SK-N-SH treated with all-trans-retinoic acid at 6 μM for 48 hours (cell line): ENCODE results near the gene CSTF3.

ENCODE experiments used
- BACH2 ChIP-seq: fragments of 250-450 bp; sonication (Bioruptor Pico); IDR thresholded peaks from 2 replicates; pipeline ENCODE4 v1.9.0; 2021; ENCODE audit warnings: mild to moderate bottlenecking, borderline replicate concordance
- CSRNP3 ChIP-seq: fragments of 250-450 bp; sonication (Bioruptor Pico); IDR thresholded peaks from 2 replicates; pipeline ENCODE4 v1.5.1; 2021; ENCODE audit warnings: mild to moderate bottlenecking, moderate library complexity
- OSR1 ChIP-seq: fragments of 250-450 bp; sonication (Bioruptor Pico); IDR thresholded peaks from 2 replicates; pipeline ENCODE4 v1.8.0; 2022; ENCODE audit warnings: moderate library complexity, mild to moderate bottlenecking, inconsistent platforms
- PPARA ChIP-seq: fragments of 250-450 bp; sonication (Bioruptor Pico); IDR thresholded peaks from 2 replicates; pipeline ENCODE4 v1.5.0; 2020; ENCODE audit warnings: mild to moderate bottlenecking, borderline replicate concordance
- RARB ChIP-seq: fragments of 250-450 bp; sonication (Bioruptor Pico); IDR thresholded peaks from 2 replicates; pipeline ENCODE4 v1.8.0; 2021; ENCODE audit warnings: mild to moderate bottlenecking, moderate library complexity
- SNAI2 ChIP-seq: fragments of 250-450 bp; sonication (Bioruptor Pico); IDR thresholded peaks from 2 replicates; pipeline ENCODE4 v1.5.0; 2020; ENCODE audit warnings: mild to moderate bottlenecking, moderate library complexity
- ZNF565 ChIP-seq: fragments of 450-650 bp; formaldehyde crosslinking; conservative IDR thresholded peaks from 2 replicates; pipeline ENCODE4 v1.5.0; 2020; ENCODE audit warnings: low read depth, mild to moderate bottlenecking, moderate library complexity
- ZNF8 ChIP-seq: fragments of 450-650 bp; formaldehyde crosslinking; IDR thresholded peaks from 2 replicates; pipeline ENCODE4 v1.5.0; 2020; ENCODE audit warnings: mild to moderate bottlenecking, moderate library complexity

- TF ChIP-seq OSR1 (no peak), SNAI2 (CRISPR knock-in tag) (no peak), BACH2 (no peak), PPARA (CRISPR knock-in tag) (no peak), ZNF8 (no peak), RARB (CRISPR knock-in tag) (no peak), CSRNP3 (CRISPR knock-in tag) (no peak), ZNF565 (no peak)
Observed at GRCh38 chr11:33172996-33173395, 11.7 kb upstream of the CSTF3 start.
